ENCODE results near the gene UBA52. TPM values are rescaled to one million over a fixed set of nuclear protein-coding genes. Genes with fewer than 3 reads are reported as not detected.

The UBA52 gene
- total and polyA plus RNA-seq, 2 of the 13 experiments (the other 11 are each of a cell fraction or from before 2014, with no cell fraction given) = 959 to 1,782 TPM

DNA sequence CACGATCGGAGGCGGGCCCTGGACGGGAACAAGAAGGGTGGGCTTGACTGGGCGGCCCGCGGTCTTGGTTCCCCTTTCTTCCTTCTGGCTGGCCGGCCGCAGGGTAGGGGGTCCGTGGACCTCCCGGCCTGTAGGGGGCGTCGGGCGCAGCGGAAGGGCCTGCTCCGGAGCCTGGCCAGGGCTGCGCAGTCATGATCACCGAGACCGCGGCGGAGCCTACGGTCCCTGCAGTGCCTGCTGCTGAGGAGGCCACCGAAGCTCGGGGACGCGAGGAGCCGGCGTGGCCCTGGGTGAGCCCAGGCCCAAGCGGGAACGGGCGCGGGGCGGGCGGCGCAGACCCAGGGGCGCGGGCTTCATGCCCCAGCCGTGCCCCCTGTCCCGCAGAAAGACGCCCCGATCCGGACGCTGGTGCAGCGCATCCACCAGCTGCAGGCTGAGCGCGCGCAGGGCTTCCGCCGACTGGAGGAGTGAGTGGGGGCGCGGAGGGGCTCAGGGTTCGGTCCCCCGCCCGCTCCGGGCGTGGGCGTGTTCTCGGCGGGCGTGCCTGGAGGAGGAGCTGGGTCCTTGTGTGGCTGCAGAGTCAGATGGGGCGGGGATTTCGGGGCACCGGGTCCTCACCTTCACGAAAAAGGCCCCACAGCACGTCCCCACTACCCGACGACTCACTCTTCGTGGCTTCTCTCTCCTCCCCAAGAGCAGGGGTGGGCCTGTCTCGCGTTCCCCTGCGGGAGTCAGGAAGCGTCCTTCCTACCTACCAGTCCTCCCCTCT, 17.1 kb downstream of the UBA52 start, which contains the start of gene REX1BD (continued):
- TF ChIP-seq, protein P1, sequence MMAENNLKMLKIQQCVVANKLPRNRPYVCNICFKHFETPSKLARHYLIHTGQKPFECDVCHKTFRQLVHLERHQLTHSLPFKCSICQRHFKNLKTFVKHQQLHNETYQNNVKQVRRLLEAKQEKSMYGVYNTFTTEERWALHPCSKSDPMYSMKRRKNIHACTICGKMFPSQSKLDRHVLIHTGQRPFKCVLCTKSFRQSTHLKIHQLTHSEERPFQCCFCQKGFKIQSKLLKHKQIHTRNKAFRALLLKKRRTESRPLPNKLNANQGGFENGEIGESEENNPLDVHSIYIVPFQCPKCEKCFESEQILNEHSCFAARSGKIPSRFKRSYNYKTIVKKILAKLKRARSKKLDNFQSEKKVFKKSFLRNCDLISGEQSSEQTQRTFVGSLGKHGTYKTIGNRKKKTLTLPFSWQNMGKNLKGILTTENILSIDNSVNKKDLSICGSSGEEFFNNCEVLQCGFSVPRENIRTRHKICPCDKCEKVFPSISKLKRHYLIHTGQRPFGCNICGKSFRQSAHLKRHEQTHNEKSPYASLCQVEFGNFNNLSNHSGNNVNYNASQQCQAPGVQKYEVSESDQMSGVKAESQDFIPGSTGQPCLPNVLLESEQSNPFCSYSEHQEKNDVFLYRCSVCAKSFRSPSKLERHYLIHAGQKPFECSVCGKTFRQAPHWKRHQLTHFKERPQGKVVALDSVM (CRISPR knock-in tag; IDR thresholded peaks at IDR 0.05) = no peak
- TF ChIP-seq IRX3 (CRISPR knock-in tag; IDR thresholded peaks at IDR 0.05; ENCODE audit: borderline replicate concordance, low read depth) = no peak
- peak; percentile 95 for TF ChIP-seq RBFOX2 (IDR thresholded peaks at IDR 0.05; ENCODE audit: low read depth, low read length)
- peak; percentile 86 for TF ChIP-seq ZNF766 (CRISPR knock-in tag; IDR thresholded peaks at IDR 0.05; ENCODE audit: borderline replicate concordance)
- TF ChIP-seq PHF21A (CRISPR knock-in tag; IDR thresholded peaks at IDR 0.05) = peak; percentile 73; the same call in 1 of the 2 replicates
- TF ChIP-seq ZNF382 (CRISPR knock-in tag; IDR thresholded peaks at IDR 0.05; ENCODE audit: borderline replicate concordance) = no peak
- TF ChIP-seq HCFC1 (IDR thresholded peaks at IDR 0.05; ENCODE audit: low read depth, low read length) = no peak
- TF ChIP-seq ZNF660 (CRISPR knock-in tag; IDR thresholded peaks at IDR 0.05; ENCODE audit: borderline replicate concordance, low read depth) = no peak
- TF ChIP-seq SUZ12 (IDR thresholded peaks at IDR 0.05; ENCODE audit: low read depth, low read length) = no peak
- TF ChIP-seq GZF1 (CRISPR knock-in tag; IDR thresholded peaks at IDR 0.05) = no peak; the same call in none of the 2 replicates
- TF ChIP-seq, protein P2, sequence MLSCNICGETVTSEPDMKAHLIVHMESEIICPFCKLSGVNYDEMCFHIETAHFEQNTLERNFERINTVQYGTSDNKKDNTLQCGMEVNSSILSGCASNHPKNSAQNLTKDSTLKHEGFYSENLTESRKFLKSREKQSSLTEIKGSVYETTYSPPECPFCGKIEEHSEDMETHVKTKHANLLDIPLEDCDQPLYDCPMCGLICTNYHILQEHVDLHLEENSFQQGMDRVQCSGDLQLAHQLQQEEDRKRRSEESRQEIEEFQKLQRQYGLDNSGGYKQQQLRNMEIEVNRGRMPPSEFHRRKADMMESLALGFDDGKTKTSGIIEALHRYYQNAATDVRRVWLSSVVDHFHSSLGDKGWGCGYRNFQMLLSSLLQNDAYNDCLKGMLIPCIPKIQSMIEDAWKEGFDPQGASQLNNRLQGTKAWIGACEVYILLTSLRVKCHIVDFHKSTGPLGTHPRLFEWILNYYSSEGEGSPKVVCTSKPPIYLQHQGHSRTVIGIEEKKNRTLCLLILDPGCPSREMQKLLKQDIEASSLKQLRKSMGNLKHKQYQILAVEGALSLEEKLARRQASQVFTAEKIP (CRISPR knock-in tag; IDR thresholded peaks at IDR 0.05; ENCODE audit: borderline replicate concordance) = no peak
- TF ChIP-seq, protein P3, sequence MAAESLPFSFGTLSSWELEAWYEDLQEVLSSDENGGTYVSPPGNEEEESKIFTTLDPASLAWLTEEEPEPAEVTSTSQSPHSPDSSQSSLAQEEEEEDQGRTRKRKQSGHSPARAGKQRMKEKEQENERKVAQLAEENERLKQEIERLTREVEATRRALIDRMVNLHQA (CRISPR knock-in tag; IDR thresholded peaks at IDR 0.05) = no peak
- peak; percentile 25; the same call in 1 of the 2 replicates for TF ChIP-seq SALL2 (CRISPR knock-in tag; IDR thresholded peaks at IDR 0.05)
- TF ChIP-seq NKX3-1 (CRISPR knock-in tag; IDR thresholded peaks at IDR 0.05) = peak; percentile 53; the same call in 1 of the 2 replicates
- TF ChIP-seq, protein P4, sequence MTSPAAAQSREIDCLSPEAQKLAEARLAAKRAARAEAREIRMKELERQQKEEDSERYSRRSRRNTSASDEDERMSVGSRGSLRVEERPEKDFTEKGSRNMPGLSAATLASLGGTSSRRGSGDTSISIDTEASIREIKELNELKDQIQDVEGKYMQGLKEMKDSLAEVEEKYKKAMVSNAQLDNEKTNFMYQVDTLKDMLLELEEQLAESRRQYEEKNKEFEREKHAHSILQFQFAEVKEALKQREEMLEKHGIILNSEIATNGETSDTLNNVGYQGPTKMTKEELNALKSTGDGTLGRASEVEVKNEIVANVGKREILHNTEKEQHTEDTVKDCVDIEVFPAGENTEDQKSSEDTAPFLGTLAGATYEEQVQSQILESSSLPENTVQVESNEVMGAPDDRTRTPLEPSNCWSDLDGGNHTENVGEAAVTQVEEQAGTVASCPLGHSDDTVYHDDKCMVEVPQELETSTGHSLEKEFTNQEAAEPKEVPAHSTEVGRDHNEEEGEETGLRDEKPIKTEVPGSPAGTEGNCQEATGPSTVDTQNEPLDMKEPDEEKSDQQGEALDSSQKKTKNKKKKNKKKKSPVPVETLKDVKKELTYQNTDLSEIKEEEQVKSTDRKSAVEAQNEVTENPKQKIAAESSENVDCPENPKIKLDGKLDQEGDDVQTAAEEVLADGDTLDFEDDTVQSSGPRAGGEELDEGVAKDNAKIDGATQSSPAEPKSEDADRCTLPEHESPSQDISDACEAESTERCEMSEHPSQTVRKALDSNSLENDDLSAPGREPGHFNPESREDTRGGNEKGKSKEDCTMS (CRISPR knock-in tag; conservative IDR thresholded peaks at IDR 0.05) = no peak
- no peak for TF ChIP-seq ATRX (CRISPR knock-in tag; IDR thresholded peaks at IDR 0.05; ENCODE audit: borderline replicate concordance)
- TF ChIP-seq MAZ (IDR thresholded peaks at IDR 0.05; ENCODE audit: borderline replicate concordance, low read depth, low read length) = 0 out of 2 replicates have a peak, but pooled peaks have one; percentile 56
- TF ChIP-seq MAZ (CRISPR knock-in tag; IDR thresholded peaks at IDR 0.05; ENCODE audit: low read depth) = peak; percentile 75
- TF ChIP-seq ONECUT2 (CRISPR knock-in tag; IDR thresholded peaks at IDR 0.05) = no peak
- TF ChIP-seq SIX1 (CRISPR knock-in tag; IDR thresholded peaks at IDR 0.05; ENCODE audit: borderline replicate concordance) = 0 out of 2 replicates have a peak, but pooled peaks have one; percentile 14
